Left ventricle myocardium inferior (tissue), 1 donor: ENCODE measurements around the gene CHAF1B. TPM values are rescaled to one million over a fixed set of nuclear protein-coding genes. Genes with fewer than 3 reads are reported as not detected.
A peak's percentile ranks its signal among the peaks of the same experiment; 100 is the strongest.

Source experiments
- DNase-seq: peaks from one replicate; pipeline ENCODE4 v3.0.0-alpha.2; 2020
- H3K27ac ChIP-seq: fragments of 200-600 bp; replicated peaks from 2 replicates; pipeline ENCODE4 v1.8.0; 2021
- H3K27me3 ChIP-seq: fragments of 200-600 bp; 2 replicates; pipeline ENCODE4 v1.8.0; 2021; ENCODE audit warnings: low read depth
- H3K36me3 ChIP-seq: fragments of 200-600 bp; 2 replicates; pipeline ENCODE4 v1.8.0; 2021
- H3K4me1 ChIP-seq: fragments of 200-600 bp; 2 replicates; pipeline ENCODE4 v1.8.0; 2021
- H3K4me3 ChIP-seq: fragments of 200-600 bp; 2 replicates; pipeline ENCODE4 v1.8.0; 2021; ENCODE audit warnings: mild to moderate bottlenecking, moderate library complexity
- H3K9me3 ChIP-seq: fragments of 200-600 bp; replicated peaks from 2 replicates; pipeline ENCODE4 v1.8.0; 2021
- intact Hi-C: fragments of 100-400 bp; cut with micrococcal nuclease; formaldehyde crosslinking; loops from one replicate; pipeline ENCODE4 v1.11.0; 2022
- total RNA-seq: library from RNA; stranded (reverse); fragmentation: NEBNext Ultra II Directional; extraction: Animal tissue kit (Norgen Biotek cat#: 25700); gene quantifications from one replicate; pipeline ENCODE4 v1.2.1, GENCODE V29; 2021
- TF ChIP-seq, protein P1 (sequence below): fragments of 200-600 bp; IDR thresholded peaks from 2 replicates; pipeline ENCODE4 v1.8.0; 2021; ENCODE audit warnings: antibody characterized with exemption, mild to moderate bottlenecking, borderline replicate concordance
- donor health status: DM: no; HTN: yes; CAD: no; lungs with severe emphysema.

CHAF1B gene
- total RNA-seq, 1 donor from 2014 or later: 0.38 TPM

DNA sequence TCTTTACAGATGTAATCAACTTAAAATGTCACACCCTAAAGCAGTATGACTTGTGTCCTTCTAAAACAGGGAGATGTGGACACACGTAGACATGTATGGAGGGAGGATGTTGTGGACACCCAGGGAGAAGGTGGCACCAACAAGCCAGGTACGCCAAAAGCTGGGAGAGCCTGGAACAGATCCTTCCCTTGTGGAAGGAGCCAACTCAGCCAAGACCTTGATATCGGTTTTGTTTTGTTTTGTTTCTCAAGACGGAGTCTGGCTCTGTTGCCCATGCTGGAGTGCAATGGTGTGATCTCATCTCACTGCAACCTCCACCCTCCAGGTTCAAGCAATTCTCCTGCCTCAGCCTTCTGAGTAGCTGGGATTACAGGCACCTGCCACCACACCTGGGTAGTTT lies 45.6 kb downstream of the CHAF1B start:
- no peaks in the 10 kb centered on the region for H3K9me3 ChIP-seq
- TF ChIP-seq, protein P1, sequence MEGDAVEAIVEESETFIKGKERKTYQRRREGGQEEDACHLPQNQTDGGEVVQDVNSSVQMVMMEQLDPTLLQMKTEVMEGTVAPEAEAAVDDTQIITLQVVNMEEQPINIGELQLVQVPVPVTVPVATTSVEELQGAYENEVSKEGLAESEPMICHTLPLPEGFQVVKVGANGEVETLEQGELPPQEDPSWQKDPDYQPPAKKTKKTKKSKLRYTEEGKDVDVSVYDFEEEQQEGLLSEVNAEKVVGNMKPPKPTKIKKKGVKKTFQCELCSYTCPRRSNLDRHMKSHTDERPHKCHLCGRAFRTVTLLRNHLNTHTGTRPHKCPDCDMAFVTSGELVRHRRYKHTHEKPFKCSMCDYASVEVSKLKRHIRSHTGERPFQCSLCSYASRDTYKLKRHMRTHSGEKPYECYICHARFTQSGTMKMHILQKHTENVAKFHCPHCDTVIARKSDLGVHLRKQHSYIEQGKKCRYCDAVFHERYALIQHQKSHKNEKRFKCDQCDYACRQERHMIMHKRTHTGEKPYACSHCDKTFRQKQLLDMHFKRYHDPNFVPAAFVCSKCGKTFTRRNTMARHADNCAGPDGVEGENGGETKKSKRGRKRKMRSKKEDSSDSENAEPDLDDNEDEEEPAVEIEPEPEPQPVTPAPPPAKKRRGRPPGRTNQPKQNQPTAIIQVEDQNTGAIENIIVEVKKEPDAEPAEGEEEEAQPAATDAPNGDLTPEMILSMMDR: no peak
- peak overlapping the region; percentile 79 for H3K27ac ChIP-seq
- peaks cover 17% of the 10 kb centered on the region for H3K4me1 ChIP-seq
- no peaks in the 10 kb centered on the region for H3K36me3 ChIP-seq
- no peak for DNase-seq
- H3K27me3 ChIP-seq: no peaks in the 10 kb centered on the region
- intact Hi-C loops: no loop called here
- peak overlapping the region; percentile 56 for H3K4me3 ChIP-seq

DNA sequence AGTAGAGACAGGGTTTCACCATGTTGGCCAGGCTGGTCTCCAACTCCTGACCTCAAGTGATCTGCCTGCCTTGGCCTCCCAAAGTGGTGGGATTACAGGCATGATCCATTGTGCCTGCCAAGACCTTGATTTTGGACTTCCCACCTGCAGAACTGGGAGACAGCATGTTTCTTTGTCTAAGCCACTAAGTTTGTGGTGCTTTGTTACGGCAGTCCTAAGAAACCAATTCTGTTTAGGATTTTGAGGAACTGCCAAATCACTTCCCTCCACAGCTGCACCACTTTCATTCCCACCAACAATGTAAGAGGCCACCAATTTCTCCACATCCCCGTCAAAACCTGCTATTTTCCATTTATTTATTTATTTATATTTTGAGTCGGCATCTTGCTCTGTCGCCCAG lies 46.1 kb downstream of the CHAF1B start:
- H3K9me3 ChIP-seq: no peaks in the 10 kb centered on the region
- H3K27me3 ChIP-seq: no peaks in the 10 kb centered on the region
- TF ChIP-seq, protein P1: no peak
- H3K4me3 ChIP-seq: no peak overlapping the region
- H3K4me1 ChIP-seq: peaks cover 17% of the 10 kb centered on the region
- H3K27ac ChIP-seq: no peak overlapping the region
- DNase-seq: no peak
- intact Hi-C loops: no loop called here
- no peaks in the 10 kb centered on the region for H3K36me3 ChIP-seq

DNA sequence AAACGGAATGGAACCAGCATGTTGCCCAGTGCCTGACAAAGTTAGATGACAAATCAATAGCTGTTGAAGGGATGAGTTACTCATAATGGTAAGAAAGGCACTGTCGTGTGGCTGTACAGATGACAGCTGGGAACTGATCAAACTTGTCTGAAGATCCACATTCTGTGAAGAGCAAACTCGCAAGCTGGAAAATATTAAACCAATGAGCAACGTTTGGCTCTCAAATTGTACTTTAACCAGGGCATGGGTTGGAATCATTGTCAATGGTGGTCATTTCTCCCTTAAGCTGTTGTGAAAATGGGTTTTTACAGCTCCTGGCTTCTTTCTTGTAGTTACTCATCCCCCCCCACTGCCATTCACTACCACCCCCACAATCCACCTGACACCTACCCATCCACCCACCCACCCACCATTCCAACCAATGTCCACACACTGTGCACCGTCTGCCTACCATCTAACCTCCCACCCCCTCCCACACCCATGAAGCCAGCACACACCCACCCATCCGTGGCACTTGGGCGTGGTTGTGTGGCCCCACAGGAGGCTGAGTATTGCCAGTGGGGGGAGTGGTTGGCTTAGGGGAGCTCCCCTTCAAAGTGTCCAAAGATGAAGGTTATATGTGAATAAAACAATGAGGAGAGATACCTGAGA lies 48.0 kb downstream of the CHAF1B start:
- TF ChIP-seq, protein P1: no peak

DNA sequence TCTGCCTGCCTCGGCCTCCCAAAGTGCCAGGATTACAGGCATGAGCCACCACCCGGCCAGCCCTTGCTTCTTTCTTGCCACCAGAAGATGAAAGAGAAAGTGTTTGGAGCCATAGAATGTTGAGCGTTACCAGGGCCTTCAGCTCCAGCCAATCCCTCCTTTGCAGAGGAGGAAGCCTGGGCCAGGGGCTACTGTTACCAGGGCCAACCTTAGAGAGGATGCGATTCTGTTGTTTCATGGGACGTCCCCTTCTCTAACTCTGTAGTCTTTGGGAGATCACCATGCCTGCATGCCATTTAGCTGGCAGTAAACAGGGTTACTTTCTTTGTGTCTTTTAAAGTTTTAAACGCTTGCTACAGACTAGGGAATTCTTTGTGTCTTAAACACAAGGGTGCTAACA lies 49.0 kb downstream of the CHAF1B start:
- intact Hi-C loops: no loop called here
- H3K9me3 ChIP-seq: peaks cover 6% of the 10 kb centered on the region
- no peak overlapping the region for H3K27ac ChIP-seq
- no peaks in the 10 kb centered on the region for H3K27me3 ChIP-seq
- TF ChIP-seq, protein P1: no peak
- no peak overlapping the region for H3K4me3 ChIP-seq
- peaks cover 17% of the 10 kb centered on the region for H3K4me1 ChIP-seq
- H3K36me3 ChIP-seq: no peaks in the 10 kb centered on the region
- no peak for DNase-seq

More for the DNA sequence above, 48.0 kb downstream of the CHAF1B start:
- Histone ChIP-seq H3K9me3 (peaks cover 6% of the 10 kb centered on the region), H3K4me3 (no peak overlapping the region), H3K36me3 (no peaks in the 10 kb centered on the region), H3K4me1 (peaks cover 17% of the 10 kb centered on the region), H3K27me3 (no peaks in the 10 kb centered on the region), H3K27ac (no peak overlapping the region)
- intact Hi-C loops: no loop called here
- DNase-seq: no peak

DNA sequence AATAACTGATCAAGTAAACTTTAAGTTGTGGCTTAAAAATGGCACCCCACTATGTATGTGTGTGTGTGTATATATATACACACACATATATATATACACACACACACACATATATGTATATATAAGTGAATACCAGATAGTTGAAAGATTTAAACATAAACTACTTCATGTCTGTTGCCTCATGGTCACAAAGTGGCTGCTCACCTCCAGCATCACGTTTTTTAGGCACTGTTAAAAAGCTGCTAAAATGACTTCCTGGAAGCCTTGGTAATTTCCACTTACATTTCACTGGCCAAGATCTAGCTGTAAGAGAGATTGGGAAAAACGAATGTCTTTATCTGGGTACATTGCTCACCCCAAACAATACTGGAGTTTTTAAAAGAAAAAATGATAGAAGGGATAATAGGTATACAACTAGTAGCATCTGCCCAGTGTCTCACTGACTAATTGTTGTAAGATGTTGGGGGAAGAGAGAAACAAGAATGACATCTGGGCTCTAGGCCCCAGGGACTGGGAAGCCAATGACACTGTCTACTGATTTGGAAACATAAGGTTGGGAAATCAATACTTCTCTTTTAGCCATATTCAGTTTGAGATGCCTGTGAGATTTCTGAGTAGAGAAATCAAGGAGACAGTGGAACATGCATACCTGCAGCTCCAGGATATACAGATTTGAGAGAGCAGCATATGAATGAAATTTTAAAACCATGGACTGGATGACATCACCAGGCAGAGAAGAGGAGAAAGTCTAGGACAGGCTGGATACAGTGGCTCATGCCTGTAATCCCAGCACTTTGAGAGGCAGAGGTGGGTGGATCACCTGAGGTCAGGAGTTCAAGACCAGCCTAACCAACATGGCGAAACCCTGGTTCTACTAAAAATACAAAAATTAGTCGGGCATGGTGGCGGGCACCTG lies 51.9 kb downstream of the CHAF1B start:
- Histone ChIP-seq H3K36me3 (no peaks in the 10 kb centered on the region), H3K4me3 (no peak overlapping the region), H3K27ac (no peak overlapping the region), H3K9me3 (peaks cover 6% of the 10 kb centered on the region), H3K27me3 (no peaks in the 10 kb centered on the region), H3K4me1 (no peaks in the 10 kb centered on the region)
- intact Hi-C loops: no loop called here
- DNase-seq: no peak
- TF ChIP-seq, protein P1: no peak
